ENCODE data around the gene NDUFB11.
A peak's percentile ranks its signal among the peaks of the same experiment; 100 is the strongest.
"Not testable (repeated sequence)": the region's sequence is repeated elsewhere in the genome, so short reads cannot be mapped to it uniquely, and the experiment has no call there.

The NDUFB11 gene

GRCh38 chrX:47146936-47147859, 2.7 kb upstream of the NDUFB11 start:
- no peak for DNase-seq (ENCODE audit: low read depth in 3 of 3)

- no peak for DNase-seq (ENCODE audit: low read depth in 3 of 3)
These were observed 1.8 kb upstream of the NDUFB11 start for GRCh38 chrX:47146121-47146935.

DNA sequence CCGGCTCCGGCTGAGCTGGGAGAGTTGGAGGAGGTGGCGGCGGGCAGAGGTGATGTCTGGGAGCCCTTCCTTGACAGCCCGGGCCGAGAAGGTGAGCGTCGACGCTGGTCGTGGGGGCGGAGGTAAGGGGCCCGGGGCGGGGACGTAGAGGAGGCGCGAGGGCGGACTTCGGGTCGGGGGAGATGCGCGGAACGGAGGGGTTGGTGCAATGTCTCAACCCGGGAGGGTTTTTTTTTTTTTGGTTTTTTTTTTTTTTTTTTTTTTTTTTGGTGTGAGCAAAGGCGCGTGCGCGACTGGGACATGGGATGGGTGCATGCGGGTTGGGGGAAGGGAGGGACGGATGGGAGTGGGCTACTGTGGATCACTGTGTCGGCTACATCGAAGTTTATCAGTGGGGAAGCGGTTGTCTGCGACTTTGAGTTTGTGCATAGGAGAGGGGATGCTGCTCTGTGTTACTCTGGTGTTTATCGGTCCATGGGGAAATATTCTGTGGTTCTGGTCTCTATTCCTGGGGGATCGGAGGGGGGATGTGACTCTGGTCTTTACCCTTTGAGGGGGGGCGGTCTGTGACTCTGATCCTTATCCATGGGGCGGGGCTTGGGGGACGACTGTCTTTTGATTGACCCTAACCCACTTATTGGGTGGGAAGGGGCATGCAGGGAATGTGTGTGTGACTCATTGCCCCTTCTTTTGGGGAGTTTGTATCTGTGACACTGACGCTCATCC, 1.1 kb upstream of the NDUFB11 start:
- DNase-seq (ENCODE audit: low read depth in 3 of 3) = no peak

DNA sequence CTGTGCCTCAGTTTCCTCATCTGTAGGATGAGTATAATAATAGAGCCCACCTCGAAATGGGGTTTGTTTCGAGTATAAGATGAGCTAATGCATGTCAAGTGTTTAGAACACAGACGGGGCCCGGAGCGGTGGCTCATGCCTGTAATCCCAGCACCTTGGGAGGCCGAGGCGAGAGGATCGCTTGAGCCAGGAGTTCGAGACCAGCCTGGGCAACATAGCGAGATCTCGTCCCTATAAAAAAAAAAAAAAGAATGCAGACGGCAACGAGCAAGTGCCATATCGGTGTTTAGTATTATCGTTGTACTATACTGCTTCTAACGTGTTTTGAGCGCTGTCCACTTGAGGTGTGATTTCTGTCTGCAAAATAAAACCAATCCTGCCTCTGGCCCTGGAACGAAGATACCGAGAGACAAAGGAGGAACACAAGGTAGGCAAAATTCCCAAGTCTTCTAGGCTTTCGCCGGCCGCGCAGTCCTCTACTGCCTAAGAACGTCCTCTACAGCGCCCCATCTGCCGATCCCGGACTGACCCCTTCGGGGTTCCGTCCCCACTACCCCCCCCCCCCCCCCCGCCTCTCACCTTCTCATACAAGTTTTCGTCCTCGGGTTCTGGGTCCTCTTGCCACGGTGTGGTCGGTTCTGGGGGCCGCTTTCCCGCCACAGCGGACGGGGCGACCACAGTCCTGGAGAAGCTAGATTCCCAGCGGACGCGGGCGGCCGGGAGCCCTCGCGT, 442 bp downstream of the NDUFB11 start:
- no peak for DNase-seq (ENCODE audit: low read depth in 3 of 3)

DNA sequence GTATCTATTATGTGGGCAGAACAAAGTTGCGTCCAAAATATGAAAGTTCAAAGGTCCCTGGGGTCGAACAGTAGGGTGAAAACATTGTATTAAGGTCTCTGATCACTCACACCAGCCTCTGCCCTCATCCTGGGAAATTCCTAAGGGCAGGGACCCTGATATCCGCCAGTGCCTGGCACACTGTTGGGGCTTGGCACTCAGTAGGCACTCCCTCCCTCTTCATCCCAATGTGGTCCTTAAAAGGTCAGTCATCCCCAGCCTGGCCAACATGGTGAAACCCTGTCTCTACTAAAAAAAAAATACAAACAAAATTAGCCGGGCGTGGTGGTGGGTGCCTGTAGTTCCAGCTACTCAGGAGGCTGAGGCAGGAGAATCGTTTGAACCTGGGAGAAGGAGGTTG, 6.3 kb downstream of the NDUFB11 start:
- DNase-seq (ENCODE audit: low read depth in 3 of 3) = no peak

GRCh38 chrX:47135650-47136049, 8.9 kb downstream of the NDUFB11 start:
- not testable (repeated sequence) for DNase-seq (ENCODE audit: low read depth in 3 of 3)

DNA sequence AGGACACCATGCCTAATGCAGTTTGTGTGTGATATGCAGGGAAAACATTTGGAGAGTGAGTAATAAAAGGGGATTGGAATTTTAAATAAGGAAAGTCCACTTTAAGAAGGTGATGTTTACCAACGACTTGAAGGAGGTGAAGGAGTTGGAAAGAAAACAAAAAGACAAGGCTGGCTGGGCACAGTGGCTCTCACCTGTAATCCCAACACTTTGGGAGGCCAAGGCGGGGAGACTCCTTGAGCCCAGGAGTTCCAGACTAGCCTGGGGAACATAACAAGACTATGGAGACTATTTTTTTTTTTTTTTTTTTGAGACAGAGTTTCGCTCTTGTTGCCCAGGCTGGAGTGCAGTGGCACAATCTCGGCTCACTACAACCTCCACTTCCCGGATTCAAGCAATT, 11.0 kb downstream of the NDUFB11 start:
- no peak for DNase-seq (ENCODE audit: low read depth in 3 of 3)

DNA sequence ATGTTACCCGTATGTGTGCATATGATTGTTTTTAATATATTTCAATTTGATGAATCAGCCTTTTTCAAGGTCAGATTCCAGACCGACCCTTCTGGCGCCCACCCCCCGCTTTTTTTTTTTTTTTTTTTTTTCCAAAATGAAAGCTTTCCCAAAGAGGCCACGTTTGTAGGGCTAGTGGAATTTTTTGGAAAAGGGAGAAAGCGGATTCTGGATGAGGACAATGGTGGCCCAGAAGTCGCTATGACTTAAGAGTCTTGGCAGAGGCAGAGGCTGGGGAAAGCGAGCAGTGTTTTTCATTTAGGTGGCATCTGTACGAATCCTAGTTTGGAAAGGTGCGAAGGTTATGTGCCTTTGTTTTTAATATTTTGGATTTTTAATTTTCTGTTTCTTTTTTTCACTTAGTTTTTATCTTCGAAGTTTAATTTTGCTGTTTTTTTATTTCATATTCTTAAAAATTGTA, 14.6 kb downstream of the NDUFB11 start:
- DNase-seq (ENCODE audit: low read depth in 3 of 3) = no peak

- DNase-seq (ENCODE audit: low read depth in 3 of 3) = peak; percentile 65 to 78 (median 76)
These were observed 15.2 kb downstream of the NDUFB11 start for GRCh38 chrX:47129157-47129898.

DNA sequence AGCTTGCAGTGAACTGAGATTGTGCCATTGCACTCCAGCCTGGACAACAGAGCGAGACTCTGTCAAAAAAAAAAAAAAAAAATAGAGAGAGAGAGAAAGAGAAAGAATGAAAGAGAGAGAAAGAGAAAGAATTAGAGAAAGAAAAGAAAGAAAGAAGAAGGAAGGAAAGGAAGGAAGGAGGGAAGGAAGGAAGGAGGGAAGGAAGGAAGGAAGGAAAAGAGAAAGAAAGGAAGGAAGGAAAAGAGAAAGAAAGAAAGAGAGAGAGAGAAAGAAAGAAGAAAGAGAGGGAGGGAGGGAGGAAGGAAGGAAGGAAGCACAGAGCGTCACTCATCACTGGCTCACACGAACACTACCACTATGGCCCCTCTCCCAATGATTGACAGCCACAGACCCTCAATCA, 20.0 kb downstream of the NDUFB11 start:
- not testable (repeated sequence) for DNase-seq (ENCODE audit: low read depth in 3 of 3)

- not testable (repeated sequence) for DNase-seq (ENCODE audit: low read depth in 3 of 3)
These were observed 27.9 kb downstream of the NDUFB11 start for GRCh38 chrX:47116551-47117110.

- no peak for DNase-seq (ENCODE audit: low read depth in 3 of 3)
These were observed 32.1 kb downstream of the NDUFB11 start for GRCh38 chrX:47112316-47112954.

DNA sequence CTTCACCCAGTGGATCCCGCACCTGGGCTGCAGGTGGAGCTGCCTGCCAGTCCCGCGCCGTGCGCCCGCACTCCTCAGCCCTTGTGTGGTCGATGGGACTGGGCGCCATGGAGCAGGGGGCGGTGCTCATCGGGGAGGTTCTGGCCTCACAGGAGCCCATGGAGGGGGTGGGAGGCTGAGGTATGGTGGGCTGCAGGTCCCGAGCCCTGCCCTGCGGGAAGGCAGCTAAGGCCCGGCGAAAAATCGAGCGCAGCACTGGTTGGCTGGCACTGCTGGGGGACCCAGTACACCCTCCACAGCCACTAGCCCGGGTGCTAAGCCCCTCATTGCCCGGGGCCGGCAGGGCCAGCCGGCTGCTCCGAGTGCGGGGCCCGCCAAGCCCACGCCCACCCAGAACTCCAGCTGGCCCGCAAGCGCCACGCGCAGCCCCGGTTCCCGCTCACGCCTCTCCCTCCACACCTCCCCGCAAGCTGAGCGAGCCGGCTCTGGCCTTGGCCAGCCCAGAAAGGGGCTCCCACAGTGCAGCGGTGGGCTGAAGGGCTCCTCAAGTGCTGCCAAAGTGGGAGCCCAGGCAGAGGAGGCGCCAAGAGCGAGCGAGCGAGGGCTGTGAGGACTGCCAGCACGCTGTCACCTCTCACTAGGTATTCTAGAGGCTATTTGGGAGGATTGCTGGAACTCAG, 33.4 kb downstream of the NDUFB11 start:
- DNase-seq (ENCODE audit: low read depth in 3 of 3) = not testable (repeated sequence)

DNA sequence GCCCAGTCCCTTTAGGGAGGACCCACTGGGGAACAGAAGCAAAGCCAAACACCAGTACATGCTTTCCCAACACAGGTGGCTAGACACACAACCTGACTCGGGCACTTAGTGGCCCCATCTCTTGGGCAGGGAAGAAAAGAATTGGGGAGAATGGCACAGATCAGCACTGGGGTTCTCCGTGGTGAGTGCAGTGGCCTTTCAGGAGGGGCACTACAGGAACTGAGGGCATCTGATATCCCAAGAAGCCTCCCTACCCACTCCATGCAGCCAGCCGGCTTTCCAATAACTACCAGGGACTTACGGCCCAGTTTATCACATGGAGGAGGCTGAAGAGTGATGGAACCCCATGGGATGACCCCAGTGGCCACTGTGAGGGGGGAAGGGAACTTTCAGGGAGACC, 43.3 kb downstream of the NDUFB11 start:
- DNase-seq (ENCODE audit: low read depth in 3 of 3) = no peak

GRCh38 chrX:47098338-47099094, 46.0 kb downstream of the NDUFB11 start:
- no peak for DNase-seq (ENCODE audit: low read depth in 3 of 3)

GRCh38 chrX:47097018-47097417, 47.5 kb downstream of the NDUFB11 start:
- DNase-seq (ENCODE audit: low read depth in 3 of 3) = no peak

DNA sequence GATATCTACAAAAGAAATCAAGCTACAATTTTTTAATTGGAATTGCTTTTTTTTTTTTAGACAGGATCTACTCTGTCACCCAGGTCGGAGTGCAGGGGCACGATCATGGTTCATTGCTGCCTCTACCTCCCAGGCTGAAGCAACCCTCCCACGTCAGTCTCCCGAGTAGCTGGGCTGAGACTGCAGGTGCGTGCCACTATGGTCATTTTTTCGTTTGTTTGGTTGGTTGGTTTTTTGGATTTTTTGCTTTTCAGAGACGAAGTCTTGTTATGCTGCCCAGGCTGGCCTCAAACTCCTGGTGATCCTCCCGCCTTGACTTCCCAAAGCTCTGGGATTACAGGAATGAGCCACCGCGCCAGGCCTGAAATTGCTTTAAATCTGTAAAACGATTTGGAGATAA, 50.6 kb downstream of the NDUFB11 start:
- DNase-seq (ENCODE audit: low read depth in 3 of 3) = no peak

GRCh38 chrX:47093248-47093647, 51.3 kb downstream of the NDUFB11 start:
- DNase-seq (ENCODE audit: low read depth in 3 of 3) = no peak

All from stimulated activated CD4-positive, alpha-beta T cell treated with anti-CD3 and anti-CD28 coated beads, TNF-alpha, amount 100 ng/mL, for 4 hours (primary cell).